Measurements from ENCODE around the gene ADAMTS4. TPM values are rescaled to one million over a fixed set of nuclear protein-coding genes. Genes with fewer than 3 reads are reported as not detected.

The ADAMTS4 gene
- total RNA-seq, 2 experiments from 2014 or later = 0.82 to 2.1 TPM

GRCh38 chr1:161193561-161194235 is 5.2 kb downstream of the ADAMTS4 start:
- Mint-ChIP-seq H3K9me3 (ENCODE audit: insufficient read depth) (no peaks in the 10 kb centered on the region), H3K27ac (peak overlapping the region; percentile 34), H3K4me3 (no peak overlapping the region), H3K27me3 (ENCODE audit: low read depth) (no peaks in the 10 kb centered on the region), H3K4me1 (ENCODE audit: low read depth) (peaks cover 53% of the 10 kb centered on the region), H3K36me3 (ENCODE audit: low read depth) (no peaks in the 10 kb centered on the region)
- ChIA-PET POLR2A (interaction anchor here (2.8 to 4.2 kb wide), 3 partner anchors 8 to 28 kb away, joined by 13 to 38 read pairs (median 16); partner anchors contain the start of genes NDUFS2 and PPOX), CTCF (interaction anchor here (1.1 to 5.2 kb wide), 13 partner anchors 8 to 188 kb away, joined by 3 to 72 read pairs (median 19); partner anchors contain the start of genes NDUFS2, PPOX and TOMM40L)
- ATAC-seq = no peak
- DNase-seq = no peak

- Mint-ChIP-seq H3K4me1 (ENCODE audit: low read depth) (peaks cover 57% of the 10 kb centered on the region), H3K9me3 (ENCODE audit: insufficient read depth) (no peaks in the 10 kb centered on the region), H3K27ac (peak overlapping the region; percentile 82), H3K4me3 (no peak overlapping the region), H3K36me3 (ENCODE audit: low read depth) (no peaks in the 10 kb centered on the region), H3K27me3 (ENCODE audit: low read depth) (no peaks in the 10 kb centered on the region)
- peak; percentile 82 for DNase-seq
- ChIA-PET CTCF (interaction anchor here (0.7 to 5.2 kb wide), 23 partner anchors 11 to 215 kb away, joined by 3 to 72 read pairs (median 8); partner anchors contain the start of genes APOA2, B4GALT3, CFAP126 and NDUFS2), POLR2A (interaction anchor here (1.7 to 4.2 kb wide), 4 partner anchors 9 to 27 kb away, joined by 4 to 38 read pairs (median 14); partner anchors contain the start of genes B4GALT3, NDUFS2 and PPOX)
- ATAC-seq = peak; percentile 93
Observed at GRCh38 chr1:161192476-161193465, 6.1 kb downstream of the ADAMTS4 start.

GRCh38 chr1:161191971-161192370 is 6.9 kb downstream of the ADAMTS4 start:
- Mint-ChIP-seq H3K4me1 (ENCODE audit: low read depth) (peaks cover 58% of the 10 kb centered on the region), H3K36me3 (ENCODE audit: low read depth) (no peaks in the 10 kb centered on the region), H3K27me3 (ENCODE audit: low read depth) (no peaks in the 10 kb centered on the region), H3K4me3 (no peak overlapping the region), H3K27ac (peak overlapping the region; percentile 40), H3K9me3 (ENCODE audit: insufficient read depth) (no peaks in the 10 kb centered on the region)
- ChIA-PET POLR2A (interaction anchor here (0.6 to 4.2 kb wide), 6 partner anchors 10 to 931 kb away, joined by 3 to 38 read pairs (median 9); partner anchors contain the start of genes B4GALT3, NDUFS2, PPOX and SDHC), CTCF (interaction anchor here (0.7 to 5.2 kb wide), 25 partner anchors 11 to 216 kb away, joined by 3 to 72 read pairs (median 7); partner anchors contain the start of genes APOA2, B4GALT3, CFAP126 and NDUFS2)
- DNase-seq (no peak), ATAC-seq (no peak)

- DNase-seq (no peak), ATAC-seq (no peak)
- H3K4me3 Mint-ChIP-seq = no peak overlapping the region
- POLR2A ChIA-PET = interaction anchor here (0.5 to 4.2 kb wide), 8 partner anchors 9 to 930 kb away, joined by 3 to 38 read pairs (median 5); partner anchors contain the start of genes B4GALT3, NDUFS2, PPOX and SDHC
- no peaks in the 10 kb centered on the region for H3K9me3 Mint-ChIP-seq (ENCODE audit: insufficient read depth)
- no peaks in the 10 kb centered on the region for H3K27me3 Mint-ChIP-seq (ENCODE audit: low read depth)
- no peaks in the 10 kb centered on the region for H3K36me3 Mint-ChIP-seq (ENCODE audit: low read depth)
- peaks cover 58% of the 10 kb centered on the region for H3K4me1 Mint-ChIP-seq (ENCODE audit: low read depth)
- CTCF ChIA-PET = interaction anchor here (0.8 to 5.2 kb wide), 16 partner anchors 10 to 191 kb away, joined by 3 to 72 read pairs (median 18); partner anchors contain the start of genes APOA2, B4GALT3, NDUFS2 and PPOX
- H3K27ac Mint-ChIP-seq = no peak overlapping the region
Observed at GRCh38 chr1:161190962-161191521, 7.8 kb downstream of the ADAMTS4 start.

- H3K4me1 Mint-ChIP-seq (ENCODE audit: low read depth) = peaks cover 59% of the 10 kb centered on the region
Observed at GRCh38 chr1:161189036-161189435, 9.8 kb downstream of the ADAMTS4 start.

GRCh38 chr1:161188381-161188780 is 10.5 kb downstream of the ADAMTS4 start:
- ATAC-seq (no peak), DNase-seq (no peak)
- H3K27me3 Mint-ChIP-seq (ENCODE audit: low read depth) = no peaks in the 10 kb centered on the region
- peaks cover 66% of the 10 kb centered on the region for H3K4me1 Mint-ChIP-seq (ENCODE audit: low read depth)
- peaks cover 2% of the 10 kb centered on the region for H3K36me3 Mint-ChIP-seq (ENCODE audit: low read depth)
- H3K27ac Mint-ChIP-seq = no peak overlapping the region
- ChIA-PET CTCF (interaction anchor here (2.1 kb wide), 1 partner anchor 22 kb away, joined by 7 read pairs; the partner anchor contains the start of gene PPOX), POLR2A (interaction anchor here (1.5 kb wide), 1 partner anchor 14 kb away, joined by 3 read pairs; the partner anchor contains the start of gene NDUFS2)
- H3K4me3 Mint-ChIP-seq = no peak overlapping the region
- no peaks in the 10 kb centered on the region for H3K9me3 Mint-ChIP-seq (ENCODE audit: insufficient read depth)

More at GRCh38 chr1:161189036-161189435, 9.8 kb downstream of the ADAMTS4 start:
- ChIA-PET POLR2A (interaction anchor here (1.5 to 1.6 kb wide), 2 partner anchors 13 to 23 kb away, joined by 3 read pairs; partner anchors contain the start of genes NDUFS2 and PPOX), CTCF (interaction anchor here (2.1 kb wide), 1 partner anchor 23 kb away, joined by 7 read pairs; the partner anchor contains the start of gene PPOX)
- no peaks in the 10 kb centered on the region for H3K36me3 Mint-ChIP-seq (ENCODE audit: low read depth)
- no peaks in the 10 kb centered on the region for H3K27me3 Mint-ChIP-seq (ENCODE audit: low read depth)
- H3K27ac Mint-ChIP-seq = no peak overlapping the region
- H3K9me3 Mint-ChIP-seq (ENCODE audit: insufficient read depth) = no peaks in the 10 kb centered on the region
- H3K4me3 Mint-ChIP-seq = no peak overlapping the region
- ATAC-seq = no peak
- DNase-seq = no peak

GRCh38 chr1:161187311-161187710 is 11.5 kb downstream of the ADAMTS4 start:
- no peak for ATAC-seq
- Mint-ChIP-seq H3K27ac (peak overlapping the region; percentile 91), H3K4me1 (ENCODE audit: low read depth) (peaks cover 66% of the 10 kb centered on the region), H3K36me3 (ENCODE audit: low read depth) (peaks cover 5% of the 10 kb centered on the region), H3K27me3 (ENCODE audit: low read depth) (no peaks in the 10 kb centered on the region), H3K9me3 (ENCODE audit: insufficient read depth) (no peaks in the 10 kb centered on the region), H3K4me3 (no peak overlapping the region)
- CTCF ChIA-PET = interaction anchor here (0.6 to 2.9 kb wide), 3 partner anchors 15 to 39 kb away, joined by 3 to 32 read pairs (median 25); partner anchors contain the start of genes PPOX and TOMM40L
- DNase-seq = no peak
- POLR2A ChIA-PET = interaction anchor here (1.0 to 1.7 kb wide), 3 partner anchors 10 to 19 kb away, joined by 4 to 13 read pairs (median 11); partner anchors contain the start of genes B4GALT3 and NDUFS2

GRCh38 chr1:161185732-161186311 is 13.0 kb downstream of the ADAMTS4 start:
- ATAC-seq (no peak), DNase-seq (no peak)
- Mint-ChIP-seq H3K27ac (peak overlapping the region; percentile 91), H3K4me3 (peak overlapping the region; percentile 62), H3K9me3 (ENCODE audit: insufficient read depth) (no peaks in the 10 kb centered on the region), H3K4me1 (ENCODE audit: low read depth) (peaks cover 74% of the 10 kb centered on the region), H3K27me3 (ENCODE audit: low read depth) (no peaks in the 10 kb centered on the region), H3K36me3 (ENCODE audit: low read depth) (peaks cover 9% of the 10 kb centered on the region)
- POLR2A ChIA-PET = interaction anchor here (0.7 to 2.2 kb wide), 10 partner anchors 9 to 85 kb away, joined by 3 to 14 read pairs (median 5); partner anchors contain the start of genes ADAMTS4, B4GALT3, NDUFS2 and PPOX
- CTCF ChIA-PET = interaction anchor here (0.8 to 2.9 kb wide), 12 partner anchors 9 to 201 kb away, joined by 3 to 32 read pairs (median 4); partner anchors contain the start of genes CFAP126, NDUFS2, PPOX and TOMM40L

- Mint-ChIP-seq H3K9me3 (ENCODE audit: insufficient read depth) (no peaks in the 10 kb centered on the region), H3K36me3 (ENCODE audit: low read depth) (peaks cover 9% of the 10 kb centered on the region), H3K4me3 (peak overlapping the region; percentile 62), H3K27me3 (ENCODE audit: low read depth) (no peaks in the 10 kb centered on the region), H3K27ac (peak overlapping the region; percentile 91), H3K4me1 (ENCODE audit: low read depth) (peaks cover 79% of the 10 kb centered on the region)
- ATAC-seq (peak; percentile 83), DNase-seq (peak; percentile 90)
- ChIA-PET CTCF (interaction anchor here (0.8 to 2.9 kb wide), 9 partner anchors 9 to 202 kb away, joined by 3 to 32 read pairs (median 5); partner anchors contain the start of genes NDUFS2, PPOX and TOMM40L), POLR2A (interaction anchor here (0.7 to 2.2 kb wide), 10 partner anchors 8 to 85 kb away, joined by 3 to 14 read pairs (median 5); partner anchors contain the start of genes ADAMTS4, B4GALT3, NDUFS2 and PPOX)
Observed at GRCh38 chr1:161185282-161185682, 13.6 kb downstream of the ADAMTS4 start.

- ChIA-PET CTCF (interaction anchor here (0.9 to 5.5 kb wide), 17 partner anchors 9 to 201 kb away, joined by 3 to 70 read pairs (median 6); partner anchors contain the start of genes ADAMTS4, APOA2, FCER1G and NDUFS2), POLR2A (interaction anchor here (0.6 to 2.7 kb wide), 15 partner anchors 10 to 349 kb away, joined by 3 to 40 read pairs (median 5); partner anchors contain the start of genes ARHGAP30, DEDD, NDUFS2 and PFDN2)
- H3K27me3 Mint-ChIP-seq (ENCODE audit: low read depth) = no peaks in the 10 kb centered on the region
- peak; percentile 81 for DNase-seq
- H3K9me3 Mint-ChIP-seq (ENCODE audit: insufficient read depth) = no peaks in the 10 kb centered on the region
- H3K27ac Mint-ChIP-seq = peak overlapping the region; percentile 93
- H3K4me1 Mint-ChIP-seq (ENCODE audit: low read depth) = peaks cover 76% of the 10 kb centered on the region
- peak overlapping the region; percentile 47 for H3K4me3 Mint-ChIP-seq
- peaks cover 9% of the 10 kb centered on the region for H3K36me3 Mint-ChIP-seq (ENCODE audit: low read depth)
- ATAC-seq = peak; percentile 62
Observed at GRCh38 chr1:161182214-161182613, 16.6 kb downstream of the ADAMTS4 start.
